HS-27A (cell line): ENCODE measurements around the gene RYR1.

Source experiments
- DNase-seq: peaks from one replicate; pipeline ENCODE4 v3.0.0-alpha.2; 2012; ENCODE audit warnings: low read depth, missing footprints

Gene RYR1

GRCh38 chr19:38433268-38433733, at the start of gene RYR1:
Gene RYR1 (plus strand): TSS chr19:38433691. CDS start chr19:38433830, 139 bp downstream.
- DNase-seq, result no peak

- DNase-seq, result no peak
Measured at GRCh38 chr19:38383743-38384142, 49.7 kb upstream of the RYR1 start.

GRCh38 chr19:38384209-38385027, 49.1 kb upstream of the RYR1 start:
- DNase-seq, result no peak

- no peak for DNase-seq
Measured at GRCh38 chr19:38385057-38385803, 48.3 kb upstream of the RYR1 start.

- no peak for DNase-seq
Measured at GRCh38 chr19:38385804-38386257, 47.7 kb upstream of the RYR1 start.

GRCh38 chr19:38386300-38386970, 47.1 kb upstream of the RYR1 start:
- no peak for DNase-seq

- no peak for DNase-seq
Measured at GRCh38 chr19:38386971-38387549, 46.4 kb upstream of the RYR1 start.

- peak; percentile 97 for DNase-seq
Measured at GRCh38 chr19:38387550-38388348, 45.7 kb upstream of the RYR1 start, which contains the start of gene GGN. Gene GGN (minus strand): TSS chr19:38388034. CDS start chr19:38387261, 773 bp downstream.

- no peak for DNase-seq
Measured at GRCh38 chr19:38388349-38389100, 45.0 kb upstream of the RYR1 start, which contains the start of gene SPRED3. Gene SPRED3 (plus strand): TSS chr19:38388697. CDS start chr19:38390303, 1,606 bp downstream.

GRCh38 chr19:38389101-38389925, 44.2 kb upstream of the RYR1 start:
- peak; percentile 76 for DNase-seq

- DNase-seq, result no peak
Measured at GRCh38 chr19:38389957-38390924, 43.2 kb upstream of the RYR1 start.

GRCh38 chr19:38391911-38392464, 41.5 kb upstream of the RYR1 start:
- DNase-seq, result no peak

GRCh38 chr19:38392707-38393308, 40.7 kb upstream of the RYR1 start:
- DNase-seq, result no peak

GRCh38 chr19:38394488-38394887, 39.0 kb upstream of the RYR1 start:
- DNase-seq, result no peak

GRCh38 chr19:38395381-38396114, 37.9 kb upstream of the RYR1 start:
- DNase-seq, result no peak

- DNase-seq, result no peak
Measured at GRCh38 chr19:38399081-38399480, 34.4 kb upstream of the RYR1 start.

GRCh38 chr19:38399537-38399936, 34.0 kb upstream of the RYR1 start:
- no peak for DNase-seq
